A204.1 (cell line): ENCODE measurements around the gene MRPL52.
"Not testable (repeated sequence)": the region's sequence is repeated elsewhere in the genome, so short reads cannot be mapped to it uniquely, and the experiment has no call there.

ENCODE experiments used
- FAIRE-seq: peaks from 2 replicates; lab custom pipeline; 2012; peaks lifted over from hg19 to GRCh38; lab: Jason Lieb, UNC

The MRPL52 gene

DNA sequence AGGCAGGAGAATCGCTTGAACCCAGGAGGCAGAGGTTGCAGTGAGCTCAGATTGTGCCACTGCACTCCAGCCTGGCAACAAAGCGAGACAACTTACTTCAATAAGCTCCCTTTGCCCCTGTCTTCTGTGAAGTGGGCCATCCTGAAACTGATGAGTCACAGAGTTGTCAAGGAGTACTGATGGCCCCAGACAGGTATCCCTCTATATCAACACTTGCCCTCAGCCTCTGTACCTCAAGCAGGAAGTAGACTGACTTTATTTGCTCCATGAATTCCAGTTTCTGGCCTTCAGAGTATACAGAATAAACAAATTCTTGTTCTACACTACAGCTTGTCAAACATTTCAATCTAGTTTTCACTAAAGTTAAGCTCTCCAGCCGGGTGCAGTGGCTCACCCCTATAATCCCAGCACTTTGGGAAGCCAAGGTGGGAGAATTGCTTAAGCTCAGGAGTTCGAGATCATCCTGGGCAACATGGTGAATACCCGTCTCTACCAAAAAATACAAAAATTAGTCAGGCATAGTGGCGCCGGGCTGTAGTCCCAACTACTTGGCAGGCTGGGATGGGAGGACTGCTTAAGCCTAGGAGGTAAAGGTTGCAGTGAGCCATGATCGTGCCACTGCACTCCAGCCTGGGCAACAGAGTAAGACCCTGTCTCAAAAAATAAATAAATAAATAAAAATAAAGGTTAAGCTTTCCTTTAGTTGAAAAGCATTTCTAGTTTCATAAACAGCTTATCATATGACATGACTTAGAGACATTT lies 25.5 kb downstream of the MRPL52 start:
- FAIRE-seq = no peak

DNA sequence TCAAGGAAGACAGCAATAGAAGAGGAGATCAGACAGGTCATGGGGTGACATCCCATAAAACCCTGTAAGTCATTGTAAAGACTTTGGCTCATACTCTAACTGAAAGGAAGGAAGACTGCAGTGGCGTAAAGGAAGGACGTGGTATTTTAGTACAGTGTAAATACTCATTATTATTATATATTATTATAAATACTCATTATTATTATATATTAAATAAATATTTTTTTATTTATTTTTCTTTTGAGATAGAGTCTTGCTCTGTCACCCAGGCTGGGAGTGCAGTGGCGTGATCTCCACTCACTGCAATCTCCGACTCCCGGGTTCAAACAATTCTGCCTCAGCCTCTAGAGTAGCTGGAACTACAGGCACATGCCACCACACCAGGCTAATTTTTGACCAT lies 26.7 kb downstream of the MRPL52 start:
- FAIRE-seq = no peak

DNA sequence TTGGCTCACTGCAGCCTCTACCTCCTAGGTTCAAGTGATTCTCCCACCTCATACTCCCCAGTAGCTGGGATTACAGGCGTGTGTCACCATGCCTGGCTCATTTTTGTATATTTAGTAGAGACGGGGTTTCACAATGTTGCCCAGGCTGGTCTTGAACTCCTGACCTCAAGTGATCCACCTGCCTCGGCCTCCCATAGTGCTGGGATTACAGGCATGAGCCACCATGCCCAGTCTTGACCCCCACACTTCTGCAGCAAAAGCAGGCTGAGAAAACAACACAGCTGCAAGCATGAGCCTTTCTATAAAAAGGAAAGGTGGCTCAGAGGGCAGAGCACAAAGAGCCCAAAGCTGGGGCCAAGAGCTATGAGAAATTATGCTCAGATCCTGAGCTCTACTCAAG lies 30.7 kb downstream of the MRPL52 start:
- FAIRE-seq = not testable (repeated sequence)

DNA sequence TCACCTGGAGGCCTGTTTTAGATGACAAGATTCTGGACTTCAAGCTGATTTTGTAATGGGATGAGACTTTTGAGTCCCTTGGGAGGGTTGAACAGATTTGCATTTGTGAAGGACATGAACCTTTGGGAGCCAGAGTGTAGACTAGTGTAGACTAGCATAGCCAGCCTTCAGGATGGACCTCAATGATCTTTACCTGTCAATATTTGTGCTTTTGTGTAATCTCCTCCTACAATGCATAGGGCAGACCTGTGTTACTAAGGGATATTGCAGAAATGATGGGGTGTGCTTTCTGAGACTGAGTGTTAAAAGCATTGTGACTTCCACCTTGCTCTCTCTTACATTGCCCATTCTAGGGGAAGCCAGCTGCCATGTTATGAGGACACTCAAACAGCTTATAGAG lies 32.0 kb downstream of the MRPL52 start:
- no peak for FAIRE-seq

DNA sequence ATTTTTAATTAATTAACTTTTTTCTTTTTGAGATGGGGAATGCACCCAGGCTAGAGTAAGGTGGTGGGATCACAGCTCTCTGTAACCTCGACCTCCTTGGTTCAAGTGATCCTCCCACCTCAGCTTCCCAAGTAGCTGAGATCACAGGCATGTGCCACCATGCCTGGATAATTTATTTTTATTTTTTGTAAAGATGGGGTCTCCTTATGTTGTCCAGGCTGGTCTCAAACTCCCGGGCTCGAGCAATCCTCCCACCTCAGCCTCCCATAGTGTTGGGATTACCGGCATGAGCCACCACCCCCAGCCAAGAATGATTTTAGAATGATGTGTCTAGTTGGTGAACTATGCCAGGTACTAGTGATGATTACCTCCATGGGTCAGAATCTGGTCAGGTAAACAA lies 35.3 kb downstream of the MRPL52 start:
- no peak for FAIRE-seq

DNA sequence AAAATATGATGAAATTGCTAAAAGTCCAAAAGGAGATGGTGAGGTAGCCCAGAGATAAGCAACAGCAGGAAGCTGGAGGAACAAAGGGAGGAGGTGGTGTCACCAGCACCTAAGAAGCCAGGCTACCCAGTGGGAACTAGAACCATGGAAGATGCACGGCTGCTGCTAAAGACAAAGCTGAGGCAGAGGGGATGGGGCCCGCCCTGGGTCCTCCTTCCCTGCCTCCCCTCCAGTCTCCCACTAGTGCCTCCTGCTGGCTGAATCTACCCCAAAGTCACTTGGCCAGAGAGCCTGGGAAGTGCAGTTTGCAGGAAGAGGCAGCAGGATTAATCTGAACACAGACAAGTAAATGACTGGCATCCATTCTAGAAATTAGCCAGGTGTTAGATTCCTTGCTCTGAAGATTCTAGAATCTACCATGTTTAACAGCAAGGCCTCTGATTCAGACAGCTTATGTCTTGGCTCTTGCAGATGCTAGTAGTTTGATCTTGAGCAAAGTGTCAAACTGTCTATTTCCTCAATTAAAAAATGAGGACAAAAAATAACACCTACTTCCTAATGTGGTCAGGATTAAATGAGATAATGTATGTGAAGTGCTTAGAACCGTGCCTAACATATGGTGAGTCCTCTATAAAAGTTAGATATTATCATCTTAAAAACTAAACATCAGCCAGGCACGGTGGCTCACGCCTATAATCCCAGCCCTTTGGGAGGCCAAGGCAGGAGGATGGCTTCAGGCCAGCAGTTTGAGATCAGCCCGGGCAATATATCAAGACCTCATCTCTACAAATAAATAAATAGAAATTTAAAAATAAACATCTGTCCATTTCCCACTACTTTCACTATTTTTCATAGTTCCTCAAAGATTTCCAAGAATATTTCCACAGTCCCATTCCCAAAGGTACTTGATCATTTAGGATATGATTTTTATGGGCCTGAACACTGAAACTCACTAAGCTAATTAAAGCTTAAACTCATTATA lies 36.0 kb downstream of the MRPL52 start:
- FAIRE-seq = no peak

DNA sequence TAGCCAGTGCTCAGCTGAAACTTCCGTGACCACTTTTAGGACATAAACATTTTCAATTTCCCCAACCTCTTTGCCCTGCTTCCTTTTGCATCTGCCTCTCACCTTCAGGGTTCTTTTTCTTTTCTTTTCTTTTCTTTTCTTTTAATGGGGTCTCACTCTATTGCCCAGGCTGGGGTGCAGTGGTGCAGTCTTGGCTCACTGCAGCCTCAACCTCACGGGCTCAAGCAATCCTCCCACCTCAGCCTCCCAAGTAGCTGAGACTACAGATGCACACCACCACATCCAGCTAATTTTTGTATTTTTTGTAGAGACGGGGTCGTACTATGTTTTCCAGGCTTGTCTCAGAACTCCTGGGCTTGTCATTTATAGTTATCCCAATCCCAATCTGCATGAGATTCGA lies 37.2 kb downstream of the MRPL52 start:
- no peak for FAIRE-seq

DNA sequence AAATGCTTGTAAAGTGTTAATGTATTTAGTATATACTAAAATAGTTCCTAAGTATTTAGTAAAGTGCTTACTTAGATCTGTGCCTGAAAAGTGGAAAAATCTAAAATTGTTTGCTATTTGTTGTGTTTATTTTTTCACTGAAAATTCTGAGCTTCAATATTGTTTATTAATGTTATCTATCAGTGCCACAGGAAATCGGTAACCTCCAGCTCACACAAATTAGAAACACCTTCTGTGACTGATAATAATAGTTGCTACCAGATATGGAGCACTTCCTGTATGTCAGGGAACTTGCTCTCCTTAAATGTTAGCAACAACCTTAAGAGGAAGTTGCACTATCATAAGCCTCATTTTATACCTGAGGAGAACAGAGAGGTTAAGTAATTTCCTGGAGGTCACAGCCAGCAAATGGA lies 41.1 kb downstream of the MRPL52 start:
- FAIRE-seq = no peak

DNA sequence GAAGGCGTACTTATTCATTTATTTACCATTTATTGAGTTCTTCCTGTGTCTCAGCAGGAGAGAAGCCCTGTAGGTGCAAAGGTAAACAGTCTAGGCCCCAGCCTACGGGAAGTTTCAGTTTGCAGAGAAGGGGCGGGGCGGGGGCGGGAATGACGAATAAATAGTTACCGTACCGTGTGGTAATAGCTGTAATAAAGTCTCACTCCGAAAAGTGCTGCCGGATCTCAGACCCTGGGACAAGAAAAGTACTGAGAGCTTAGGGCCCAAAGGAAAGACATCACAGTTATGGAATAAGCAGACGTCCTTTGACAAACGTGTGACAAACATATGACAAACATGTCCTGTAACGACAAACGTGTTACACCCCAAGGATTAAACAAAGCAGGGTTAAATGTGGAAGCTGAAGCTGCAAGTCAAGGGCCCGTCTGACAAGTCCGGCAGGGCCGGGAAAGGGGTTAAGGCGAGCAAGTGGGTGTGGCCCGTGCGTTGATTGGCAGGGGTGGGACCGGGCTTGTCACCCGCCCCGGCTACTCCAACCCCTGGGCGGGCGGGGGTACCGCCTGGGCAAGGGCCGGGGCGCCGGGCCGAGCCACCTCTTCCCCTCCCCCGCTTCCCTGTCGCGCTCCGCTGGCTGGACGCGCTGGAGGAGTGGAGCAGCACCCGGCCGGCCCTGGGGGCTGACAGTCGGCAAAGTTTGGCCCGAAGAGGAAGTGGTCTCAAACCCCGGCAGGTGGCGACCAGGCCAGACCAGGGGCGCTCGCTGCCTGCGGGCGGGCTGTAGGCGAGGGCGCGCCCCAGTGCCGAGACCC lies 41.7 kb downstream of the MRPL52 start, which contains the start of gene LRP10:
Gene LRP10 (plus strand): TSS at position 517 of the 809 bp plus-strand sequence. CDS start 564 bp downstream, outside the sequence.
- FAIRE-seq = no peak

DNA sequence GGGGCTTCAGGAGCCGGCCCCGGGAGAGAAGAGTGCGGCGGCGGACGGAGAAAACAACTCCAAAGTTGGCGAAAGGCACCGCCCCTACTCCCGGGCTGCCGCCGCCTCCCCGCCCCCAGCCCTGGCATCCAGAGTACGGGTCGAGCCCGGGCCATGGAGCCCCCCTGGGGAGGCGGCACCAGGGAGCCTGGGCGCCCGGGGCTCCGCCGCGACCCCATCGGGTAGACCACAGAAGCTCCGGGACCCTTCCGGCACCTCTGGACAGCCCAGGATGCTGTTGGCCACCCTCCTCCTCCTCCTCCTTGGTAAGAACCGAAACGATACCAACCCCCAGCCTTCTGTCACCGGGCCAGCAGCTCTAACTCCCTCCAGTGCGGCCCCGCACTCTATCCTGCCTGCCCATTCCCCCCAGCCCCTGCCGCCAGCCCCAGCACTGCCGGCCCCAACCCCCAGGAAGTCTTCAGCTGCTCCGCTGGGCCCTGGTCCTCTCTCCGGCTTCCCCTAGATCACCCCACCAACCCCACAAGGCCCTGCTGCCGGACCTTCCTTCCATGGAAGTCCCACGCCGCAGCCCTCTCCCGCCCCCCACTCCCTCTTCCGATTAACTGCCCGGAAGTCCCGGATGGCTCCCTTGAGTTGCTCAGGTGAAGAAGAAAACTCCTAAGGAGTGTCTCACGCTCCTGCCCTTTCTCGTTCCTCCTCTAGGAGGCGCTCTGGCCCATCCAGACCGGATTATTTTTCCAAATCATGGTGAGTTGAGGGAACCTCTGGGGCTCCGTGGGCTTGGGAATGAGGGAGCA lies 42.5 kb downstream of the MRPL52 start:
- FAIRE-seq = no peak

DNA sequence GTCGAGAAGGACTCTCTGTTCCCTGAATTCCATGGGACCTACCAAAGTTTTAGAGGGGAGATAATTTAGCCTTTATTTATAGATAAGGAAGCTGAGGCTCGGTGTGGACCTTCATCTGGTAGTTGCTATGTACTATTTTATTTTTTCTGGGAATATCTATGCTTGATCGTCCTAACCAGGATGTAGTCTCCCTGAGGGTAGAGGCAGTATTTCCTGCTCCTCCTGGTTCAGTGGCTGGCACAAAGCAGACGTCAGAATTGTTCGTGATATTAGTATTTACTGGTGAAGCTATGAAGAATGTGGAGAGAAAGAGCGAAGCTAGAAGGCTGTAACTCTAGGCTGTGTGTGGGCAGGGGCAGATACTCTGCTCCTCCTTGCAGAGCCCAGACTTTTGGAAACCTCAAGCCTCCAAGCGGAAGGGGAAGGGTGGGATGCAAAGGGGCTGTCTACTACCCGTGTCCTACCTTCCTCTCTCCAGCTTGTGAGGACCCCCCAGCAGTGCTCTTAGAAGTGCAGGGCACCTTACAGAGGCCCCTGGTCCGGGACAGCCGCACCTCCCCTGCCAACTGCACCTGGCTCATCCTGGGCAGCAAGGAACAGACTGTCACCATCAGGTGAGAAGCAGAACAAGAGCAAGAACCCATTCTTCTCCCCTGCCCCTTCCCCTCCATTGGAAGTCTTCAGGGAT lies 43.3 kb downstream of the MRPL52 start:
- FAIRE-seq = no peak

DNA sequence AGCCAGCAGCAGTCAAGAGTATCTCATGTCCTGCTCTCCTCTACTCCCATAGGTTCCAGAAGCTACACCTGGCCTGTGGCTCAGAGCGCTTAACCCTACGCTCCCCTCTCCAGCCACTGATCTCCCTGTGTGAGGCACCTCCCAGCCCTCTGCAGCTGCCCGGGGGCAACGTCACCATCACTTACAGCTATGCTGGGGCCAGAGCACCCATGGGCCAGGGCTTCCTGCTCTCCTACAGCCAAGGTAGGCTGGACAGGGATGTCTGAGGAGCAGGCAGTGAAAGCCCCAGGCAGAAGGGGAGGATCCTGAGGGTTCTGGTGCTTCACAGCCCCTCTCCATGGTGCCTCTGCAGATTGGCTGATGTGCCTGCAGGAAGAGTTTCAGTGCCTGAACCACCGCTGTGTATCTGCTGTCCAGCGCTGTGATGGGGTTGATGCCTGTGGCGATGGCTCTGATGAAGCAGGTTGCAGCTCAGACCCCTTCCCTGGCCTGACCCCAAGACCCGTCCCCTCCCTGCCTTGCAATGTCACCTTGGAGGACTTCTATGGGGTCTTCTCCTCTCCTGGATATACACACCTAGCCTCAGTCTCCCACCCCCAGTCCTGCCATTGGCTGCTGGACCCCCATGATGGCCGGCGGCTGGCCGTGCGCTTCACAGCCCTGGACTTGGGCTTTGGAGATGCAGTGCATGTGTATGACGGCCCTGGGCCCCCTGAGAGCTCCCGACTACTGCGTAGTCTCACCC lies 45.5 kb downstream of the MRPL52 start:
- no peak for FAIRE-seq

DNA sequence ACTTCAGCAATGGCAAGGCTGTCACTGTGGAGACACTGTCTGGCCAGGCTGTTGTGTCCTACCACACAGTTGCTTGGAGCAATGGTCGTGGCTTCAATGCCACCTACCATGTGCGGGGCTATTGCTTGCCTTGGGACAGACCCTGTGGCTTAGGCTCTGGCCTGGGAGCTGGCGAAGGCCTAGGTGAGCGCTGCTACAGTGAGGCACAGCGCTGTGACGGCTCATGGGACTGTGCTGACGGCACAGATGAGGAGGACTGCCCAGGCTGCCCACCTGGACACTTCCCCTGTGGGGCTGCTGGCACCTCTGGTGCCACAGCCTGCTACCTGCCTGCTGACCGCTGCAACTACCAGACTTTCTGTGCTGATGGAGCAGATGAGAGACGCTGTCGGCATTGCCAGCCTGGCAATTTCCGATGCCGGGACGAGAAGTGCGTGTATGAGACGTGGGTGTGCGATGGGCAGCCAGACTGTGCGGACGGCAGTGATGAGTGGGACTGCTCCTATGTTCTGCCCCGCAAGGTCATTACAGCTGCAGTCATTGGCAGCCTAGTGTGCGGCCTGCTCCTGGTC lies 46.1 kb downstream of the MRPL52 start:
- no peak for FAIRE-seq

DNA sequence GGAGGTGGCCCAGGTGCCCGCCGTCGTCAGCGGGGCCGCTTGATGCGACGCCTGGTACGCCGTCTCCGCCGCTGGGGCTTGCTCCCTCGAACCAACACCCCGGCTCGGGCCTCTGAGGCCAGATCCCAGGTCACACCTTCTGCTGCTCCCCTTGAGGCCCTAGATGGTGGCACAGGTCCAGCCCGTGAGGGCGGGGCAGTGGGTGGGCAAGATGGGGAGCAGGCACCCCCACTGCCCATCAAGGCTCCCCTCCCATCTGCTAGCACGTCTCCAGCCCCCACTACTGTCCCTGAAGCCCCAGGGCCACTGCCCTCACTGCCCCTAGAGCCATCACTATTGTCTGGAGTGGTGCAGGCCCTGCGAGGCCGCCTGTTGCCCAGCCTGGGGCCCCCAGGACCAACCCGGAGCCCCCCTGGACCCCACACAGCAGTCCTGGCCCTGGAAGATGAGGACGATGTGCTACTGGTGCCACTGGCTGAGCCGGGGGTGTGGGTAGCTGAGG lies 47.4 kb downstream of the MRPL52 start:
- no peak for FAIRE-seq

DNA sequence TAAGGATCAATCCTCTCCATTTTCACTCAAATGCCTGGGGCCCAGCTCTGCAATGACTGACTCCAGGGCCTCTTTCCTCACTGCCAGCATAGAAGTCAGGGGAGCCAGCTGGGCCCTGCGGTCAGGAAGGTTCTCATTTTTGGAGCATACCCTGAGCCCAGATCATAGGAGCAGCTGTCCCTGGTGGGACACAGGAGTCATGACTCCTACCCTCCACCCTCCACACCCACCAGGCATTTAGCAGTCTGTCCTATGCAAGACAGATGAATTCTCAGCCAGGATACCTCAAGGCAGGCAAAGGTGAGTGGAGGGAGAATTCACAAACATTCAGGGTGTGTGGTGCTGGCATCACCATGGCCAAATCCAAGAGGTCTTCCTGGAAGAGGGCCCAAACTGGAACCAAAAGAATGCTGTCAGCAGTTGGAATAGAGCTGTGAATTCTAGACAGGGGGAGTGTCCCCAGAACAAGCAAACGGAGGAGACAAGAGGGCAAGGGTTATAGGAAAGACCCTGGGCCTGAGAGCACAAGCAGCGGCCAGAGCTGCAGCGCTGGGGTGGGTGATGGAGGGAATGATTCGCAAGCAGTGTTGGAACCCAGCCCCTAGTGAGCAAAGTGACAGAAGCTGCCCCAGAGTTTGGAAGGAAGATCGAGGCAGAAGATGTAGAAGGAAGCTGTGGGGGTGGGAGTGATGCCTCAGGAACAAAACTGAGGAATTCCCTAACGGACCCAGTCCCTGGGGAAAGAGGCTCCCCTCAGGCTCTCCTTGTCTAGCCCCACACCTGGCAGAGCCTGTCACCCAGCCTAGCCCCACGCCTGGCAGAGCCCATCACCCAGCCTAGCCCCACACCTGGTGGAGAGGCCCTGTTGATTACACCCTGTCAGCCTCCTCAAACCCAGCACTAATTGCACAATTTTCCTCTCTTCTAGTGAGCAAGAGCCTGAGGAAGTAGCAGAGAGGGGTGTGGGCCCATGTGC lies 48.9 kb downstream of the MRPL52 start:
- FAIRE-seq = no peak

DNA sequence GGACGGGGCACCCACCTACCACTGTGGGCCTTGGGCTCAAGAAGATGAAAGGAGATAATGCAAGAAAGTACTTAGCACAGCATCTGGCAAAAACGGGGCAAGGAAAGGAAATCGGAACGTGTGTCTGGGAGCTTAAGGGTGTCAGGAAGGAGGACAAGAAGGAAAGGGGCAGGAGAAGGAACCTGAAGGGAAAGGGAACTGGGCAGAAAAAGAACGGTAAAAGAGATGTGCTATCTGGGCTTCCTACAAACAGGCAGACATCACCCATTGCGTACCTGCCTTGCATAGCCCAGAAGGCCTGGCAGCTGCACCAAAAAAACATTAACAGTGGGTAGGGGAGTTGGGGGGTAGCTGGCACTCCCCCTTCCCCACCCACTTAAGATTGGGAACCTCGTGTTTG lies 52.4 kb downstream of the MRPL52 start:
- no peak for FAIRE-seq

DNA sequence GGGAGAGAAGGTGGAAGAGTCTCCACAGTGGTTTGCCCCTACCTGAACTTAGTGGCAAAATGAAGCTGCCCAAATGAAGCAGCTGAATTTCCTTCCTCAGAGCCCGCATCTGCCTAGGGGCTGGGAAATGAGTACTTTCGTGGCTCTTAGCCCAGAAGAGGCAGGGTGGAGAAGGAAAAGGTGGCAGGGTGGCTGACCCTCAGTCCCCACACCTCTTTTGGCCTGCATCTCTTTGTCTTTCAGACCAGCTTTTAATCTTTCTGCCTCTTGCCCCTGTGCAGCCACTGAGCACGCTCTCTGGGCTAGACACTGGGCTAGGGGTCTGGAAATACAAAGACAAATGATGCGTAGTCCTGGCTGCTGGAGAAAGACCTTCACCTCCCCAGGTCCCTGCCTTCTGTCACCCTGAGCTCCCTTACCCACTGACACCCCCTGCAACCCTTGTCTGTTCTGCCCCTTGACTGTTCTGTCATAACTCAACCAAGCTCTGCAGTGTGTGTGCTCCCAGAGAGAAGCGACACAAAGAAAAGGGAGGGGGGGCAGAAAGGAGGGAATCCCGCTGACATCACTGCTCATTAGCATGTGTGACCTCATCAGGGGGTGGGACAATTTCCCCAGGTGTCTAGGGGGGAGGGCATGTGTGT lies 53.0 kb downstream of the MRPL52 start:
- no peak for FAIRE-seq
